ENCODE measurements around the gene MAPK7.

Gene MAPK7

GRCh38 chr17:19388791-19389785 is 10.8 kb downstream of the MAPK7 start:
- TF ChIP-seq CTCF (IDR thresholded peaks at IDR 0.05; ENCODE audit: insufficient read depth, low read length, poor library complexity, severe bottlenecking) = no peak
- peaks cover 3% of the 10 kb centered on the region; the same call in 1 of the 2 replicates for H3K36me3 ChIP-seq (ENCODE audit: control insufficient read depth, insufficient read depth, low read length)
- H3K4me3 ChIP-seq (replicated peaks; ENCODE audit: low read depth, low read length) = no peak overlapping the region
- DNase-seq (ENCODE audit: extremely low read depth, insufficient read length) = no peak
- H3K27me3 ChIP-seq (replicated peaks; ENCODE audit: control insufficient read depth, insufficient read depth, low read length) = no peaks in the 10 kb centered on the region

- no peak for DNase-seq (ENCODE audit: extremely low read depth, insufficient read length)
- H3K36me3 ChIP-seq (ENCODE audit: control insufficient read depth, insufficient read depth, low read length) = no peaks in the 10 kb centered on the region
- H3K4me3 ChIP-seq (replicated peaks; ENCODE audit: low read depth, low read length) = no peak overlapping the region
- no peaks in the 10 kb centered on the region; the same call in 1 of the 2 replicates for H3K27me3 ChIP-seq (replicated peaks; ENCODE audit: control insufficient read depth, insufficient read depth, low read length)
- no peak for TF ChIP-seq CTCF (IDR thresholded peaks at IDR 0.05; ENCODE audit: insufficient read depth, low read length, poor library complexity, severe bottlenecking)
These were observed 12.7 kb downstream of the MAPK7 start for GRCh38 chr17:19390951-19391350.

- Histone ChIP-seq H3K27me3 (replicated peaks; ENCODE audit: control insufficient read depth, insufficient read depth, low read length) (no peaks in the 10 kb centered on the region; the same call in 1 of the 2 replicates), H3K4me3 (replicated peaks; ENCODE audit: low read depth, low read length) (no peak overlapping the region), H3K36me3 (ENCODE audit: control insufficient read depth, insufficient read depth, low read length) (no peaks in the 10 kb centered on the region)
- no peak for DNase-seq (ENCODE audit: extremely low read depth, insufficient read length)
- no peak for TF ChIP-seq CTCF (IDR thresholded peaks at IDR 0.05; ENCODE audit: insufficient read depth, low read length, poor library complexity, severe bottlenecking)
These were observed 13.1 kb downstream of the MAPK7 start for GRCh38 chr17:19391432-19391831.

- DNase-seq (ENCODE audit: extremely low read depth, insufficient read length) = no peak
- no peak for TF ChIP-seq CTCF (IDR thresholded peaks at IDR 0.05; ENCODE audit: insufficient read depth, low read length, poor library complexity, severe bottlenecking)
- no peaks in the 10 kb centered on the region; the same call in 1 of the 2 replicates for H3K27me3 ChIP-seq (replicated peaks; ENCODE audit: control insufficient read depth, insufficient read depth, low read length)
- no peaks in the 10 kb centered on the region for H3K36me3 ChIP-seq (ENCODE audit: control insufficient read depth, insufficient read depth, low read length)
- H3K4me3 ChIP-seq (replicated peaks; ENCODE audit: low read depth, low read length) = no peak overlapping the region
These were observed 14.0 kb downstream of the MAPK7 start for GRCh38 chr17:19392303-19392702.

- peak; percentile 56 for TF ChIP-seq CTCF (IDR thresholded peaks at IDR 0.05; ENCODE audit: insufficient read depth, low read length, poor library complexity, severe bottlenecking)
These were observed 19.3 kb downstream of the MAPK7 start for GRCh38 chr17:19397556-19398041.

More at GRCh38 chr17:19397556-19398041, 19.3 kb downstream of the MAPK7 start:
- Histone ChIP-seq H3K4me3 (replicated peaks; ENCODE audit: low read depth, low read length) (no peak overlapping the region), H3K36me3 (ENCODE audit: control insufficient read depth, insufficient read depth, low read length) (no peaks in the 10 kb centered on the region), H3K27me3 (replicated peaks; ENCODE audit: control insufficient read depth, insufficient read depth, low read length) (no peaks in the 10 kb centered on the region; the same call in 1 of the 2 replicates)
- no peak for DNase-seq (ENCODE audit: extremely low read depth, insufficient read length)

Measured in GM06990 (cell line).